GM12872 (cell line): ENCODE data around the gene ZNF878.

Source experiments
- TF ChIP-seq, protein P1 (sequence below): IDR thresholded peaks from 3 replicates; pipeline ENCODE4 v1.5.1; 2011; ENCODE audit warnings: low read depth, mild to moderate bottlenecking, low read length, moderate library complexity; ENCODE audit not compliant: insufficient read depth

The ZNF878 gene

DNA sequence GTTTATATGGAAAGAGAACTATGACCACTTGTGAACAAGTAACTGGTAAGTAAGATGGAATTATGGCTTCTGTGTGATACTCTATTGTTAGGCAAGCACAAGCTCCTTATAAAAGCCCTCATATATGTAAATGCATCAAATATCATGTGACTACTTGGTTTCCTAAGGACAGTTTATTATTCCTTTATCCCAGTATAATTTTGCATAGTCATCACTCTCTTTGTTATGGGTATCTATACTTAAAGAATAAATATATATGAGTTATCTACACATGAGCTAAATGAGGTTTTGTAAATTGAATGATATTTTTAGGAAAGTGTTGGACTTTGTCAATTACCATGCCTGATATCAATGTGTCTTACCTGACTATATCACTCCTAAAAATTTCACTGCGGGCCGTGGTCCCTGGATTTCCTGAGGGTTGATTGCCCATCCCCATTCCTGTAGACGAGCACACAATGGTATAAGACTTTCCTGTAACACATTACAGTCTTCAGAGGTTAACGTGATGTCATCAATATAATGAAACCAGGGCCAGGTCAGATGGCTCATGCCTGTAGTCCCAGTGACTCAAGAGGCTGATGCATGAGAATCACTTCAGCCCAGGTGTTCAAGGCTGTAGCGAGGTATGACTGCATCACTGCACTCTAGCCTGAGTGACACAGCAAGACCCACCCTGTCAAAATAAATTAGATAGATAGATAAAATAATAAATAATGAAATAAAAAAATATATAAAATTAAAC, 32.5 kb upstream of the ZNF878 start:
- TF ChIP-seq, protein P1, sequence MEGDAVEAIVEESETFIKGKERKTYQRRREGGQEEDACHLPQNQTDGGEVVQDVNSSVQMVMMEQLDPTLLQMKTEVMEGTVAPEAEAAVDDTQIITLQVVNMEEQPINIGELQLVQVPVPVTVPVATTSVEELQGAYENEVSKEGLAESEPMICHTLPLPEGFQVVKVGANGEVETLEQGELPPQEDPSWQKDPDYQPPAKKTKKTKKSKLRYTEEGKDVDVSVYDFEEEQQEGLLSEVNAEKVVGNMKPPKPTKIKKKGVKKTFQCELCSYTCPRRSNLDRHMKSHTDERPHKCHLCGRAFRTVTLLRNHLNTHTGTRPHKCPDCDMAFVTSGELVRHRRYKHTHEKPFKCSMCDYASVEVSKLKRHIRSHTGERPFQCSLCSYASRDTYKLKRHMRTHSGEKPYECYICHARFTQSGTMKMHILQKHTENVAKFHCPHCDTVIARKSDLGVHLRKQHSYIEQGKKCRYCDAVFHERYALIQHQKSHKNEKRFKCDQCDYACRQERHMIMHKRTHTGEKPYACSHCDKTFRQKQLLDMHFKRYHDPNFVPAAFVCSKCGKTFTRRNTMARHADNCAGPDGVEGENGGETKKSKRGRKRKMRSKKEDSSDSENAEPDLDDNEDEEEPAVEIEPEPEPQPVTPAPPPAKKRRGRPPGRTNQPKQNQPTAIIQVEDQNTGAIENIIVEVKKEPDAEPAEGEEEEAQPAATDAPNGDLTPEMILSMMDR, result no peak

DNA sequence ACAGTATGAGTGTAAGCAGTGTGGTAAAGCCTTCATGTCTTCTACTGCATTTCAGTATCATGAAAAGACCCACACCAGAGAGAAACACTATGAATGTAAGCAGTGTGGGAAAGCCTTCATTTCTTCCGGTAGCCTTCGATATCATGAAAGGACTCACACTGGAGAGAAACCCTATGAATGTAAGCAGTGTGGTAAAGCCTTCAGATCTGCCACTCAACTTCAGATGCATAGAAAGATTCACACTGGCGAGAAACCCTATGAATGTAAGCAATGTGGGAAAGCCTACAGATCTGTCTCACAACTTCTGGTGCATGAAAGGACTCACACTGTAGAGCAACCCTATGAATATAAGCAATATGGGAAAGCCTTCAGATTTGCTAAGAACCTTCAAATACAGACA, 24.6 kb upstream of the ZNF878 start:
- TF ChIP-seq, protein P1, result no peak

DNA sequence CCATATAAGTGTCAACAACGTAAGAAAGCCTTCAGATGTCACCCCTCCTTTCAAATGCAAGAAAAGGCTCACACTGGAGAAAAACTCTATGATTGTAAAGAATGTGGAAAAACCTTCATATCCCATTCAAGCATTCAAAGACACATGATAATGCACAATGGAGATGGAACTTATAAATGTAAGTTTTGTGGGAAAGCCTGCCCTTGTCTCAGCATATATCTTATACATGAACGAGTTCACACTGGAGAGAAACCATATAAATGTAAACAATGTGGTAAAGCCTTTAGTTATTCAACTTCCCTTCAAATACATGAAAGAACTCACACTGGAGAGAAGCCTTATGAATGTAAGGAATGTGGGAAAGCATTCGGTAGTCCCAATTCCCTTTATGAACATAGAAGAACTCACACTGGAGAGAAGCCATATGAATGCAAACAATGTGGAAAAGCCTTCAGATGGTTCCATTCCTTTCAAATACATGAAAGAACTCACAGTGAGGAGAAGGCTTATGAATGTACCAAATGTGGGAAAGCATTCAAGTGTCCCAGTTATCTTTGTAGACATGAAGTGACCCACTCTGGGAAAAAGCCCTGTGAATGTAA, 22.9 kb upstream of the ZNF878 start:
- TF ChIP-seq, protein P1, result no peak

DNA sequence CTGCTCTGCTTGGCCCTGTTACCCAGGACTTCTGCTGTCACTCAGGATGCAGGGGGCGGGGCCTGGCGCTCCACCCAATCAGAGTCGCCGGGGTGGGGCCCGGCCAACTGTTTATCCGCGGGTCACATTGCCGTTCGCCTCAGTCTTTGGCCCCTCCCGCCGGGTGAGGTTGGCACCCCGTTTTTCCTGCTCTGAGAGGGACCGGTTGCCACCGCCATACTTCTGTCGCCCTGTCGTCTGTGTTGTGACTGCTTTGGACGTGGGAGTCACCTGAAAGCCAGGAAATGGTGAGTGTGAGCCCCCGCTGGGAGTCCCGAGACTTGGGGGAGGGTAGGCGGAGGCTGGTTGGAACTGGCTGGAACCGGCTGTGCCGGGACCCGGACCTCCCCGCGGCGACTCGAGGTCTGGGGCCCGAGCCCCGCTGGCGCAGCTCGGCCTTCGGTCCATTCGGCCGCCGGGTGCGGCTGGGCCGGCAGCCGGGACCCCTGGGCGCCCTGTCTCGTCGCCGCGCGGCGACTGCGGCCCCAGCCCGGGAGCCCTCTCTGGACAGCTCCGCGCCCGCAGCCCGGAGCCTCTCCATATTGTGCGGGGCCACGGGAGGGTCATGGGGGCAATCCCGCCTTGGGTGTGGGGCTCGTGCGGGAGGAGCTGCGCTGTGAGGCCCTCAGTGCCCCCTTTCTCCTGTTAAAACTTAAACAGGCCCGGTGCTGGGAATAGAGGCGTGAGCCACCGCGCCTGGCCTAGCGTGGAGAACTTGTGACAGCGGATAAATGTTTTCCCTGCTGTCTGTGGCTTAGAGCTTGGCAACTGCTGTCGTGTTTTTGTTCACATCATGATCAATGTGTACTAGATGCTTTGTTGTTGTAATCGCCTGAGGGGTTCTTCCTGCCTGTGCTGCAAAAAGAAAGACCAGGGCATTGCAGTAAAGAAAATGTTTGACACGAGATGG, 12.1 kb upstream of the ZNF878 start, which contains the start of gene ZNF844:
ZNF844 (plus strand) TSS at position 142 of the 949 bp plus-strand sequence; CDS start at position 285, 143 bp downstream.
- TF ChIP-seq, protein P1, result no peak

DNA sequence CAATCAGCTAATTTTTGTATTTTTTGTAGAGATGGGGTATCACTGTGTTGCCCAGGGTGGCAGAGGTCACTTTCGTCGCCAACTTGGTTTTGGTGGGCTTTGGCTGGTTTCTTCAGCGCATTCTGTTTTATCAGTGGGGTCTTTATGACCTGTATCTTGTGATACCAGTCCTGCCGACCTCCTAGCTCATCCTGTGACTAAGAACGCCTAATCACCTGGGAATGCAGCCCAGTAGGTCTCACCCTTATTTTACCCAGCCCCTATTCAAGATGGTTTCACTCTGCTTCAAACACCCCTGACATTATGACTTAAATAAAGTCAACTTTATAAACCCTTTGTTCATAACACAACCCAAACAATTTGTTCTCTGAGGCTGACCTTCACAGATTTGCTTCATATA, 3.0 kb upstream of the ZNF878 start:
- TF ChIP-seq, protein P1, result no peak

DNA sequence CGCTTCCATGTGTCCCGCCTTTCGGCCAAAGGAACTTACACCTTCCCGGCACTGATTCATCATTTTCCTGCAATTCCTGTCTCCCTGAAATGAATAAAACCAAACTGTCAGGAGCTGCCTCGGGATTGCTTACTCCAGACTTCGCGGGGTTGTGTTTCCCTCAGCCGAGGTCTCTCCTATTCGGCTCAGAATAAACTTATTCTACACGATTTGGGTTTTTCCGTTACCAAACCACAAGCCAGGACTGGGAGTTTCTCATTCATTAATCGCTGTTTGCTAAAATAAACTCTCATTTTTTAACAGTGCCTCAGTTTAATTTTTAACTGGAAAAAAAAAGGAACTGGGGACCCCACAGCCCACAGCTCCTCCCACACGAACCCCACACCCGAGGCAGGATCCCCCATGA, 667 bp downstream of the ZNF878 start:
- TF ChIP-seq, protein P1, result no peak

DNA sequence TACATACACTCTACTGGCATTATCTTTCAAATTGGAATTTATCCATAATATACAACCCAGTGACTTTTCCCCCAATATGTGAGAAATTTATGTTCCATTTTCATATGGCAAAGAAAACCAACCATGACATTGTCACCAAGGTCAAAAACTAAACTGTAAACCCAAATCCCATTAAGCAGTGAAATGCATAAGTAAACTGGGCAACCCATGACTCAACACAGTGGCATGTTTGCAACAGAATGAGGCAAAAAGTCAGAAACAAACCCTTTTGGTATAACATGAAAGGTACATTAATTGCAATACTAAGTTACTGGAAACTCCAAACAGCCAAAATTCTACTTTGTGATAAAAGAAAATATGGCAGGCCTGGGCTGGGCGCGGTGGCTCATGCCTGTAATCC, 4.9 kb downstream of the ZNF878 start:
- TF ChIP-seq, protein P1, result no peak
